Bronchial epithelial cell (primary cell): Measurements from ENCODE around the gene LRTM2. TPM values are rescaled to one million over a fixed set of nuclear protein-coding genes. Genes with fewer than 3 reads are reported as not detected.

ENCODE experiments used
- DNase-seq: peaks from one replicate; pipeline ENCODE4 v3.0.0-alpha.2; 2010; ENCODE audit warnings: low read depth
- FAIRE-seq: peaks from 2 replicates; lab custom pipeline; 2011; peaks lifted over from hg19 to GRCh38; lab: Jason Lieb, UNC
- H3K27me3 ChIP-seq: 2 replicates; pipeline ENCODE4 v1.5.1; 2011; ENCODE audit warnings: low read length; ENCODE audit not compliant: control insufficient read depth, insufficient read depth
- H3K36me3 ChIP-seq: 2 replicates; pipeline ENCODE4 v1.5.1; 2011; ENCODE audit warnings: low read length; ENCODE audit not compliant: control insufficient read depth, insufficient read depth
- H3K4me3 ChIP-seq: 2 replicates; pipeline ENCODE4 v1.5.1; 2011; ENCODE audit warnings: mild to moderate bottlenecking, low read depth, low read length, control low read depth
- CTCF ChIP-seq: IDR thresholded peaks from 2 replicates; pipeline ENCODE4 v1.5.1; 2011; ENCODE audit warnings: mild to moderate bottlenecking, moderate library complexity, low read length, control low read depth, inconsistent platforms; ENCODE audit not compliant: insufficient read depth, severe bottlenecking
- total RNA-seq: library from RNA; depleted of rRNA; stranded (reverse); fragments of >200 nt; gene quantifications from 2 replicates; pipeline ENCODE4 v1.2.1, GENCODE V29; 2014

The LRTM2 gene
- total RNA-seq, 1 donor from 2014 or later, result not detected

DNA sequence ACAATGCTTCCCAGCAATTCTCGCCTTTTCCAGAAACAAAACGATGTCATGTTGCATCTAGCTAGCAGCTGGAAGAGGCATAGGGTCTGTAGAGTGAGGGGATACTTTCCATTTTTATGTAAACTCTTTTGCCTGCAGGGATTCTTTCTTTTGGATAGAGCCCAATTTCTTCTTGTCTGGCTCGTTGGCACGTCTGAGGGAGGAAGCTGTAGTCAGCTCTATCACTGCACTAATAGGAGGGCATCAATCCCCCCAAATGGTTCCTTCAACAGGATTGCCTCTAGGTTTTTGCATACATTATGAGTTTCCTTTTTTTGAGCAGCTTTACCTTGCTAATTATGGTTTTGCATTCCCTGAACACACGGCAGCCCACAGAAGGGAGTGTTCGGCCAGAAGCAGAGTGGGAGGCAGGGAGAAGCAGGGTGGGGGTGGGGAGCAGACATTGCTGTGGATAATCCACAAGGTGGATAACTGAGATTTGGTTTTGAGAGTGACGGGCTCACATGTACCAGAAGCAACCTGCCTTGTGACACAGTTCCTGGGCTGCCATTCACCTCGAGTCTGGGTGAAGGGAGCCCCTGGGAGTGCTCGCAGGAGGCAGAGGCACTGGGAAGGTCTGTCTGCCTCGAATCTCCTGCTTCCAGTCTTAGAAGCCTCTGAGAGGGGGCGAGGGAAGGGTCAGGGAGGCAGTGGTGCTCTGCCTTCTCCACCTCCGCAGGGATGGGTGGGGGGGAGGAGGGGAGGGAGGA, 24.5 kb downstream of the LRTM2 start:
- Histone ChIP-seq H3K4me3 (no peak overlapping the region), H3K27me3 (no peaks in the 10 kb centered on the region), H3K36me3 (no peaks in the 10 kb centered on the region)
- DNase-seq (no peak), FAIRE-seq (no peak)
- TF ChIP-seq CTCF, result no peak

DNA sequence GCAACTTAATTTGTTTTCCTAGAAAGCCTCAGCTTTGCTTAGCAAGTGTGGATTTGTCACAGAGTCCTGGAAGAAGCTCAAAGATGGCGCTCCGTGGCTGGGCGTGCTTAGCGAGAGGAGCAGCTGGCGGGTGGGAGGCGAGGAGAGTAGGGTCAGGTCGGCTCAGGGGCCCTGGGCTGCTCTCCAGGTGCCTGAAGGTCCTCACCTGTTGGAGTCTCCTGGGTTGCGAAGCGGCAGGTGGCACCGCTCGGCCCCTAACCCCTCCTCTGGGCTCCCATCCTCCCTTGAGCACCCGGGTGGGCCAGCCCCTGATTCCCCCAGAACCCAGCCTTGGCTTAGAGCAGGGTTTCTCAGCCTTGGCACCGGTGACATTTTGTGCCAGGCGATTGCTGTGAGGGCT, 25.1 kb downstream of the LRTM2 start:
- Histone ChIP-seq H3K27me3 (no peaks in the 10 kb centered on the region), H3K4me3 (no peak overlapping the region), H3K36me3 (no peaks in the 10 kb centered on the region)
- DNase-seq, result no peak
- no peak for TF ChIP-seq CTCF
- no peak for FAIRE-seq

- H3K36me3 ChIP-seq, result no peaks in the 10 kb centered on the region
- H3K27me3 ChIP-seq, result no peaks in the 10 kb centered on the region
- FAIRE-seq (no peak), DNase-seq (no peak)
- no peak for TF ChIP-seq CTCF
- no peak overlapping the region for H3K4me3 ChIP-seq
These were observed 25.5 kb downstream of the LRTM2 start for GRCh38 chr12:1845886-1846285.

- no peak for DNase-seq
These were observed 26.3 kb downstream of the LRTM2 start for GRCh38 chr12:1846421-1847405.

GRCh38 chr12:1847411-1847810, 27.0 kb downstream of the LRTM2 start:
- FAIRE-seq (no peak), DNase-seq (no peak)
- no peak for TF ChIP-seq CTCF
- Histone ChIP-seq H3K36me3 (no peaks in the 10 kb centered on the region), H3K27me3 (no peaks in the 10 kb centered on the region), H3K4me3 (no peak overlapping the region)

More at GRCh38 chr12:1846421-1847405, 26.3 kb downstream of the LRTM2 start:
- no peak for TF ChIP-seq CTCF
- FAIRE-seq, result no peak
- no peaks in the 10 kb centered on the region for H3K27me3 ChIP-seq
- H3K36me3 ChIP-seq, result no peaks in the 10 kb centered on the region
- H3K4me3 ChIP-seq, result no peak overlapping the region
